ENCODE data around the gene UBALD1.

Gene UBALD1

DNA sequence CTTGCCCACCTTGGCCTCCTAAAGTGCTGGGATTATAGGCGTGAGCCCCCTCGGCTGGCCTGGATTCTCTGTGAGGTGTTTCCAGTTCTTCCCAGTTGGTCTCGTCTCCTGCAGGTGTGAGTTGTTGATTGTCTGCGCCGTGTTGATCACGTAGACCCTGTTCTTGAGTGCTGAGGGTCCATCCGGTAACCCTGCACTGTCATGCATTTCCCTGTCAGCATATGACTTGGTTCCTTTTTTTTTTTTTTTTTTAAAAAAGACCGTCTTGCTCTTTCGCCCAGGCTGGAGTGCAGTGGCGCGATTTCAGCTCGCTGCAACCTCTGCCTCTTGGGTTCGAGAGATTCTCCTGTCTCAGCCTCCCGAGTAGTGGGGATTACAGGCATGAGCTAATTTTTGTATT lies 27.2 kb upstream of the UBALD1 start:
- DNase-seq, result no peak

DNA sequence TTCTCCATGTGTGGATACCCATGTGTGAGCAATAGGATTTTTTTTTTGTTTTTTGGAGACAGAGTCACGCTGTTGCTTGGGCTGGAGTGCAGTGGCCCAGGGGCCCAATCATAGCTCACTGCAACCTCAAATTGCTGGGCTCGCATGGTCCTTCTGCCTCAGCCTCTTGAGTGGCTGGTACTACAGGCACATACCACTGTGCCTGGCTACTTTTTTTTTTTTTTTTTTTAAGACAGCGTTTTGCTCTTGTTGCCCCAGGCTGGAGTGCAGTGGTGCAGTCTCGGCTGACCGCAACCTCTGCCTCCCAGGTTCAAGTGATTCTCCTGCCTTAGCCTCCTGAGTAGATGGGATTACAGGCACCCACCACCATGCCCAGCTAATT lies 26.6 kb upstream of the UBALD1 start:
- no peak for DNase-seq

DNA sequence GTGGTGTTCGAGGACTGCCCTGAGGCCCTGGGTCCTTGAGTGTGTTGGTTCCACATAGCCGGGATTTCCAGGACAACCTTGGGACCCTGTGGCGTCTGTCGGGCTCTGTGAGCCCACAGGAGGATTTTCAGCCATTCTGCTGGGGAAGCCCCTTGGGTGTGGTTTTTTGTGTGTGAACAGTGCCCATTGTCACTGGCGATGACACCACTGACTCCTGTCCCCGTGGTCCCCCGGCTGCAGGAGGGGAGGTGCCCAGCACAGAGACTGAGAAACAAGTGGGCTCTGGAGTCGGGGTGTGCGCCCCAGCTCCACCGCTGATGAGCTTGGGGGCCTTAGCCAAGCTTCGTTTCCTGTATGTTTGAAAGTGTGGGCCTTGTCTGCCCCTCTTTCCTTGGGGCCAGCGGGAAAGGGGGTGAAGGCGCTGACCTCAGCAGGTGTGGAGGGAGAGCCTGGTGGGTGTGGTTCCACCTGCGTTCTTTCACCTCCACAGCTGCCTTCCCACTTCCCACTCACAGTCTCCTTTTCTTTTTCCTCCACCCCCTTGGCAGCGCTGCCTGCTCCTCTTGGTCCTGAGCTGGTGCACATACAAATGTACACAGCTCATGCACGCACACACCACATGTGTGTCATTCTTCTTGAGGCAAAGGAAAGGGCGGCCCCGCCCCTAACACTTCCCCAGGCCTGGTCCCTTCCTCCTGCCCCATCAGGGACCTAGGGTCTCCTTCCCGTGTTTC lies 26.1 kb upstream of the UBALD1 start:
- no peak for DNase-seq

DNA sequence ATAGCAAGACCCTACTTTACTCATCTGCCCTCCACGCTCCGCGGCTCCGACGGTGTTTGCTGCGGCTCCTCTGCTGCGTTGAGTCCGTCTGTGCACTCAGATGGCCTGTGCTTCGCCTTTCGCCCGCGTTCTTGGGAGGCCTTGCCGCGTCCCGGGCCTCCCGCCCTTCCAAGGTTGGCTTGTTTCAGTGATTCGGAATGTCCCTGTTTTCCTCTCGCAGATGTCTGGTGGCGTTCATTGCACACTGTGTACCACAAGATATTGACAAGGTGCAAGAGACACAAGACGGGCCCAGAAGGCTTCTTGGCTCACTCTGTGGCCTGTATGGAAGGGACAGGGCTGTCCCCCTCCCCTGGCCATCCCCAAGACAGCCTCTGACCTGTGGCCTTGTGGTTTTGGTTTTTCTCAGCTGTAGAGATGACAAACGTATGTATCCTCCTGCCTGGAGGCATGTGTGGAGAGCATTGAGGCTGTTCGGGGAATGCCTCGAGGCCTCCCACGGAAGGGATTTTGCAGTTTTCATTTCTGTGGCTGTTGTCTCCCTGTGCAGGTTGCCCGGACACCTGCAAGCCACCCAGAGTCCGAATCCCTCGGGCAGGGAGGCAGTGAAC lies 25.3 kb upstream of the UBALD1 start:
- DNase-seq, result no peak

DNA sequence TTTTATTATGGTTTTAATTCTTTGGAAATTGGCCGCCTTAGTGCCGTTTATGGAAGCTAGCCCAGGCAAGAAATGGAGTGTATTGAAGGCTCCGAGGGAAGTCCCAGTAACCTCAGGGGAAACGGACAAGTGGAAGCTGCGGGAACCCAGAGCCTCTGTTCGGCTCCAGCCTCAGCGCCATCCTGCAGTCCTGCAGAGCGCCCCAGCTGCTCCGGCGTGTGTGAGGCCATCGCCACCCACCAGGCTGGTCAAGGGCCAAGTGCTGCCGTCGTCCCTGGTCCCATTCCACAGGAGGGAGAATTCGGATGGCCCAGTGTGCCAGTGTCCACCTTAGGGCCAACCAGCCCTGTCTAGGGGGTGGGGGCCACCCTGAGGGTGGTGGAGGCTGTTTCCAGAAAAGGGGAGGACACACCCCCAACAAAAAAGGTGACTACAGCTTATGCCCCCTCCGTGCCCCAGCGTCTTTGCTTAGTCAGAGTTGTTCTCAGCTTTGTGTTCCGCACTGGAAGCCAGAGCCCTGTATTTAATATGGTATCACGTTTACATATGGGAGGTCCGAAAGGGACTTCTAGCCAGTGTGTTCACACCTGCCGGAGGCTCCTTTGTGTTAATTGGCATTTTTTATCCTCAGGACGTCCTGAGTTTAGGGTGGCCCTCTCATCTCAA lies 22.9 kb upstream of the UBALD1 start:
- no peak for DNase-seq

DNA sequence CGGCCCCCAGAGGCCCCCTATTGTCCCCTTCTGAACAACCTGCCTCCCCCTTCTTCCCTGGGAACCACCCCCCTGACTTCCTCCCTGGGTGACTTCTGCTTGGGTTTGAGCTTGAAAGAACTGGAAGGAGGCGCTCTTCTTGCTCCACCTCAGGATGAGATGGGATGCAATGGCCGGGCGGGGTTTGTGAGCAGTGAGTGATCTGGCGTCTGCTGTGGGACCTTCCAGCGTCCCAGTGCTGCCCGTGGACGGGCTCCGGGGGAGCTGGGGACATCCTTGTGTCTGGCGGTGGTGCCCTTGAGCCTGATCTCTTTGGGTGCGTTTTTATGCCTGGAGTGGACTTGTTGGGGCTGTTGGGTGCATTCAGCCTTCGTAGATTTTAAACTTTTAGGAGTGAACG lies 21.5 kb upstream of the UBALD1 start:
- DNase-seq, result no peak

DNA sequence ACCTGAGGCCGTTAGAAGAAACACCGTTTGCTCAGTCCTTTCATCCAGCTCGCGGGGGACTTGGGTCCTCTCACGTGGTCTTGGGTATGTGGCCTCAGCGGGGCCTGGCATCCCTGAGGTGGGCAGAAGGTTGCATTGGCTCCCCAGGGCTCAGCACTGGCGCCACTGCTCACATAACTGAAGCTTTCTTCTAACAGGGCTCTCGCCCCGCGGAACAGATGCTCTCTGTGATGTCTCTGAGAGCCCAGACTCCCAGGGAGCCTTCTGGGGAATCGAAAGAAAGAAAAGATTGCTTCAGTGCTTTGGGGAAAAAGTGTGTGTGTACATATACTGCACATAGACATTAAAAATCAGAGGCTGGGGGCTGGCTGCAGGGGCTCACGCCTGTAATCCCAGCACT lies 20.1 kb upstream of the UBALD1 start:
- no peak for DNase-seq

DNA sequence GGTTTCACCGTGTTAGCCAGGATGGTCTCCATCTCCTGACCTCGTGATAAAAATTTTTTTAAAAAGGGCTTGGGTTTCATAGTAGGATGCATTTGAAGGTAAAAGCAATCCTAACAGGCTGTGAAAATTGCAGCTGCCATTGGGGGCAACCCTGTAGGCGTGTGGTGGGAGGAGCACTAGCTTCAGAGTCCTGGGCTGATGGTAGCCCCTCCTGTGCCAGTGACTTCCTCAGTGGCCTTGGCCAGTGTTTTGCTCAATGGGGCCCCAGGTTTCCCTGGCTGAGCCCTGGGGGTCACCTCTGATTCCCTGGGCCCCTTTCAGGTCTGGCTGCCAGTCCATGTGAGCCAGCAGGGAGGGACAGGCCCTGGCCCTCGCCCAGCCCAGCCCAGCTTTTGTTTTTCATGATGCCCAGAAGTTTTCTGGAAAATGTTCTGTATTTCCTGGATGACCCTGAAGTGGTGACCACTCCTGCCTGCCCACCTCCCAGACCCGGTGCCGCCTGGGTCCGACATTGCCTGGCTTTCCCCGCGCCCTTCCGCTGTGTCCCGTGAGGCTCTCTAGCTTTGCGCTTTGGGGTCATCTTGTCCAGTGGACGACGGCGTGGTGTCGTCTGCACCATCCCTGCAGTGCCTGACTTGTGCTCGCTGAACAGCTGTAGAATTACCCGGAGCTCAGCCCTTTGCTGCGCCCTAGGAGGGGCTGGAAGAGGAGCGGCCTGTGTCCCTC lies 19.4 kb upstream of the UBALD1 start:
- DNase-seq, result no peak

DNA sequence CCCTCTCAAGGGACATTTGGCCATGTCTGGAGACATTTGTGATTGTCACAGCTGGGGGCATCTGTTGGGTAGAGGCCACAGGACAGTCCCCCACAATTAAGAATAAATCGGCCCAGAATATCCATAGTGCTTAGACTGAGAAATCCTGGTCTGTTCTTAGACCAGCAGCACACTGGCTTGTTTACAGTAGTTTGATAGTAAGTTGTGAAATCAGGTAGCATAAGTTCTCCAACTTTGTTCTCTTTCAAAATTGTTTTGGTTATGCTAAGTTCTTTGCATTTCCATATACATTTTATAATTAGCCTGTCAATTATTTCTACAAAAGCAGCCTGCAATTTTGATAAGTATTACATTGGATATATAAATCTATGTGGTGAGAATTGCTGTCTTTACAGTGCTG lies 16.8 kb upstream of the UBALD1 start:
- DNase-seq, result no peak

DNA sequence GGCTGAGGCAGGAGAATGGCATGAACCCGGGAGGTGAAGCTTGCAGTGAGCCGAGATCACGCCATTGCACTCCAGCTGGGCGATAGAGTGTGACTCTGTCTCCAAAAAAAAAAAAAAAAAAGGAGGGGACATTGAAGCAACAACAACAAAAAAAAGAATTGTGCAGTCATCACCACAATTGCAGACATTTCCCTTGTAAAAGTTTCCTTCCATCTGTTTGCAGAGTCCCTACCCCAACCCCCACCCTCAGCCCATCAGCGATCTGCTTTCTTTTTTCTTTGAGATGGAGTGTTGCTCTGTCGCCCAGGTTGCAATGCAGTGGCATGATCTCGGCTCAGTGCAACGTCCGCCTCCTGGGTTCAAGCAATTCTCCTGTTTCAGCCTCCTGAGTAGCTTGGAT lies 13.6 kb upstream of the UBALD1 start:
- DNase-seq, result no peak

DNA sequence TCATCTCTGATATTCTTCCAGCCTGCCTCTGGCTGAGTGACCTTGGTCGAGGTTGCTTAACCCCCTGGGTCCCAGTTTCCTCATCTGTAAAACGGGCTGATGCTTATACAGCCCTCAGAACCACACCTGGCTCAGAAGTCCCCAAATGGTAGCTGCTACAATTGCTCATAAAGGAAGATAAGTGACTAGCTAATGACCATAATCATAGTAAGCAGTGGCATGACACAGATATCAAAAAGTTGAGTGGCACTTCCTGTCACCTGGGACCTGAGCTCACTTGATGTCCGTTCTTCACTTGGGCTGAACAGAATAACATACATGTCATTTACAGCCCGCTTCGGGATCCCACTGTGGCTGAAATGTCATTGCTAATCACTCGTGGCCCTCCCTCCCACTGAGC lies 11.7 kb upstream of the UBALD1 start:
- DNase-seq, result no peak

DNA sequence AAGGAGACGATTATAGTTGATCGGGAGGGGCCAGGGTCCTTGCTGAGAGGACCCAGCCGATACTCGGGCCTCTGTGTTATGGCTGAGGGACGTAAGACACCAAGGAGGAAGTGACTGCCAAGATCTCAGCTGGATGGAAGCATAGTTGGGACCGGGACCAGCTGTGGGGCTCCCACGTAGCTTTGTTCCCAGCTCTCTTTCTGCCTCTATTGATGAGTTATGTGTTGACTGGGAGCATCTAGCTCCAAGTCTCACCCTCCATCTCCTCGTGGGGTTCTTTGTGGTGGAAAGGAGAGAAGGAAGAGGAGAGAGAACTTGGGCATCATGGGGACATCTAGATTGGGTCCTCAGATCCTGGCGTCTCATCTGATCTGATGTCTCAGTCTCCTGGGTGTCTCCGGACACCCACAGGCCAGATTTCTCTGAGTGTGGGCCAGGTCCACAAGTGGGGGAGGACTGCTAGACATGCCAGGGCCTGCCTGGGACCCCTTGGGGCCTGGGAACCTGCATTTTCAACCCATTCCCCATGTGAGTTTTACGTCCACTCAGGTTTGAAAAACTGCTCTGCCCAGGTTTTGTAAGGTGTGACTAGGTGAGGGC lies 11.0 kb upstream of the UBALD1 start:
- DNase-seq, result no peak

DNA sequence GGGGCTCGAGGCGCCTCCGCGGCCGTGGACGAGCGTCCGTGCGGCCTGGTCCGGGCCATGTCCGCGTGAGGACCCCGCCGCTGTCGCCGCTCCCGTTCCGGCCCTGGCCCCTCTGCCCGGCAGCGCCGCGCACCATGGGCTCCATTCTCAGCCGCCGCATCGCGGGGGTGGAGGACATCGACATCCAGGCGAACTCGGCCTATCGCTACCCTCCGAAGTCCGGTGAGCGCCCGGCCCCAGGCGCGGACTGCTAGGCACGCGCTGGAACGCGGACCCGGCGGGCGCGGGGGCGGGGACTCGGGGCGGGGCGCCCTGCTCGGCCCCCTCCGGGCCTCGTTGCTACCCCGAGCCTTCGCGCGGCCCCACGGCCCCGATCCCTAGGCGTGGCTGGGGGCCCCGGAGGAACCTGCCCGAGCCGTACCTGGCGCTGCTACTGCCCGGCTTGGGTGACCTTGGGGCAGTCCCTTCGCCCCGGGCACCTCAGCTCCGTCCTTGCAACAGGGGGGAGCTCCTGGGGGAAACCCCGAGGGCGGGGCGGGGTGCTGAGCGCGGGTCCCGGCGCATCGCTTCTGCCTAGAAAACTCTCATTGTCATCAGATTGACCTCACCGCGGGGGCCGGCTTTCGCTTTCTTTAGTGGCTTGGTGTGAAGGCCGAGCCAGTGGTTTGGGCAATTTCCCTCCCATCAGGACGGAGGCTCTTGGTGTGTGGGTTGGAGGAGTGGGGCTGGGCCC lies 10.3 kb upstream of the UBALD1 start:
- peak; percentile 67 for DNase-seq

DNA sequence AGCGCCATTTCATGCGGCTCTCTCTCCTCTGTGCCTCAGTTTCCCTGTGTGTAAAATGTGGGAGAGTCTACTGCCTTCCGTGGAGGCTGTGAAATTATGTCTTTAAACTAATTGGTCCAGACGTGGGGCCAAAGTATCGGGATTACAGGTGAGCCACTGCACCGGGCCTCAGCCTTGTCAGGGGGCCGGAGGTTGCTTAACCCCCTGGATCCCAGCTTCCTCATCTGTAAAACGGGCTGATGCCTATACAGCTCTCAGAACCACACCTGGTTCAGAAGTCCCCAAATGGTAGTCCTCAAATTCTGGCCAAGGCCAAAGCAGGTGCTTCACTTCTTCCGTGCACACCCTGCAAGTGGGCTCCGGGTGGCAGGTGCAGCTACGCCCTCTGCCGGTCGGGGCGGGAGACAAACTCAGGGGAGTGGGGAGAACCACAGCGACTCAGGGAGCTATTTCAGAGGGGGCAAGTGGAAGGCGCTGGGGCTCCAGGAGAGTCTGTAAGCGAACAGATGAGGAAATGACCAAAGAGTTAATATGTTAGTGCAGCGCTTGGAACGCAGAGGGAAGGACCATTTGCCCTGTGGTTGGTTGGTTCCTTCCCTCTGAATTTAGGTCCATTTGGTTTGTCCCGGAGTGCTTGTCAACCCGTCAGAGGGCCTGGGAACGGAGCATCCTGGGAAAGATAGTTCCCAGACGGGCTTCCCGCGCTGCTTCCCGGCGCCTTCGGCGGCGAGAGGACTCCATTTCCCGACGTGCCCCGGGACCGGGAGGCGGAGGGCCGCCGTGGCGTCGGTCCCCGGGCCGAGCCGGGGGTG lies 9.5 kb upstream of the UBALD1 start, which contains the start of gene MGRN1:
Gene MGRN1 (plus strand): TSS at position 812 of the 812 bp plus-strand sequence. CDS start 135 bp downstream, outside the sequence.
- DNase-seq, result peak; percentile 97

DNA sequence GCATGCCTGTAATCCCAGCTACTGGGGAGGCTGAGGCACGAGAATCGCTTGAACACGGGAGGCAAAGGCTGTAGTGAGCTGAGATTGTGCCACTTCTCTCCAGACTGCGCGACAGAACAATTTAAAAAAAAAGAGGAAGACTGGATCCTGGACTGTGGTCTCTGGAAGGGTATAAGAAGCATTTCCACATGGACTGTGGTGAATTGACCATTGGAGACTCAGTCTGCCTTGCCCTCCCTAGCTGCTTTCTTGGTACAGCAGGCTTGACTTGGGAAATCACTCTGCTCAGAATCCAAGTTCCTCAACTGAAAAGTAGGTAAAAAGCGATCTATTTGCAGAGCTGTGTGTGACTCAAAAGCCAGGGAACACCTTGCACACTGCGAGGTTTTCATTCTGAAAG lies 8.9 kb upstream of the UBALD1 start:
- DNase-seq, result no peak

DNA sequence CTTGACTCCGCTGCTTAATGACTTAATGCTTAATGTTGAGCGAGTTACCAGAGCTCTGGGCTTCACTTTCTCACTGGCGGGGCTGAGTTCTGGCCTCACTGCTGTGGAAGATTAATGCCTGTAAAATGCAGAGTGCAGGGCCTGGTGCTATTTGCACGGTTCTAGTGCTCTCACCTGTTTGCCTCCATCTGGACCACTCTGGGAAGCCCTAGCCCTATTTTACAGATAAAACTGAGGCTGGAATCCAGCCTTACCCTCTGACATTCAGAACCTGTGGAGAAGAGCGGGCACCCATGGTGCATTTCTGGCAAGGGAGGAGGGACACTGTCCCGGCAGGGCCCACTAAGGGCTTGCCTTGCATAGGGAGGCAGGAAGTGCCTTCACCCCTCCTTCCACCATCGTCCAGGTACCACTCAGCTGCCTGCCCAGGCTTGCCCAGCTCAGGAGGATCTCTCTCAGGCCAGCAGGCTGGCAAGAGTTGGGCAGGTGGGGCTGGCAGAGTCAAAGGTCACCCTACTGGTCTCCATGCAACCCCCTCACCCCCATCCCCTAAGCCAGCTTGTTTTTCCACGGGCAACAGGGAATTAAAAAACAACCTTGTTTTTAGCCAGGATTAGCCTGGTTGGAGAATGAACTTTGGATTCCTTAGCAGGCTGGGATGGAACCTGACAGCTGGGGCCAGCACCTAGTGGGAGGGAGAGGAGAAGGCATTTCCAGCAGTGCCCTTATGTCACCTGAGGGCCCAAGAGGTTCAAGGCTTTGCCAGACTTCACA lies 4.1 kb upstream of the UBALD1 start:
- no peak for DNase-seq

DNA sequence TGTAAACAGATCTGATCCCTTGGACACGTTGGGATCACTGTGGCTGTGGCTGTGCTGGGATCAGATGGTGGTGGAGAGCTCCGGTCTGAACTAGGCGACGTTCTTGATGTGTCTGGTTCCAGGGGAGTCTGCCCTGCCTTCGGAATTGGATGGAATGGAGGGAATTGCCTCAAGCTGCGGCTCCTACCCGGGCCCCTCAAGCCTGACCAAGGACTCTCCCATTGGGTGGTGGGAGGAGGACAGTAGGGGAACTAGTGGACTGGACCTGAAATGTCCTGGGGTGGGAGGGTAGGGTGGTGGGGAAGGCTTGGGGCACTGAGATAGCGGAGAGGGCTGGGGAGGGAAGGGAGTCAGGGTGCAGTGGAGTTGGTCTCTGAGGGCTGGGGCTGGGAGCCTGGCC lies 3.2 kb upstream of the UBALD1 start:
- no peak for DNase-seq

DNA sequence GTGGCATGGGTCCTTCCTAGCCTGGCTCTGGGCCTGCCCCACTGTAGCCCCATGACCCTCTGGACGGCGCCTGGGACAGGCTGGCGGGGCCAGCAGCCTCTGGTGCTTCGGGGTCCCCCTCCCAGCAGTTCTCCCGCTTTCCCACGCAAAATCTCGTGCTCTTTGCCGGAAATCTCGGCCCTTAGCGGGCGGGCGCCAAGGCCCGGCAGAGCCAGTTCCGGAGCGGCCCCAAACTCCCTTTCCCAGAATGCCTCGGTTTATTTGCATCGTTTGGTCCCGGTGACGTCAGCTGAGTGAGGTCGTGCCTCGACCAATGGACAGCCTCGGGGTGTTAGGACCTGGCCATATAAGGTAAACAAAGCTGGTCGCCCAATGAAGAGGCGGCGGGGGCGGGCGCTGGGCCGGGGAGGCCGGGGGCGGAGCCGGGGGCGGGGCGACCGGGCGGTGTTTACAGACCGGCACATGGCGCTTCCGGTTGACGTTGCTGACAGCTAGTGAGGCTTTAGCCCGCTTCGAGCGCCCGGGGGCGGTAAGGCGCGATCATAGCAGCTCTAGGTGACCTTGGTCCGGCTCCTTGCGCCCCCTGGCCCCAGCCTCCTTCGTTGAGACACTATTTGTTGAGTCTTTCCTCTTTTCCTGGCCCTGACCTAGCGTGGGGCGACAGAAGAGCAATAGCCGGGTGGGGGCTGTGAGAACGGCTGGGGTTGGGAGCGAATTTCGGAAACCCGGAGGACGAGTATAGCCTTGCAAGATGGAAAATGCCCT lies 1.5 kb upstream of the UBALD1 start:
- DNase-seq, result peak; percentile 100

DNA sequence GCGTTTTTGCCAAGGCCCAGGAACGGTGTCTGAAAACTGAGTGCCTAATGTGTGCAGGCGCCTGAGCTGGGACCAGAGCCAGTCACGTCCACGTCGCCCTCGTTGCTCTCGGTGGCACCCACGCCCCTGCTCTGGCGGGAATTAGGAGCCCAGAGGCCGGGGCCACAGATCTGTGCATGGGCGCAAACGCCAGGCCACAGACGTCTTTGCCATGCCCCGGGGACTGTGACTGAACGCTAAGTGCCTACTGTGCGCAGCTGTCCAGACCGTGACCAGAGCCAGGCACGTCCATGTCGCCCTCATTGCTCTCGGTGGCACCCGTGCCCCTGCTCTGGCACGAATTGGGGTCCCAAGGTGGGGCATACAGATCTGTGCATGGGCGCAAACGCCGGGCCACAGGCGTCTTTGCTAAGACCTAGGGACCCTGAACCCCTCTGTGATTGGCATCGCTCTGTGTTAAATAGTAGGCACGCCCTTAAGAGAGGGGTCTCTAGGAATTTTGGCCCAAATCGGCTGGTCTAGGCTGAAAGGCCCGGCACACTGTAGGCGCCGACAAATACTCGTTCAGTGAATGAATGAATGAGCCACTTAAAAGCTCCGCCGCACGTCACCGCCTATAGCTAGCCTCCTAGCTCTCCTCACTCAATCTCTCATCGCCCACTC lies 827 bp upstream of the UBALD1 start:
- no peak for DNase-seq
